Stimulated activated CD4-positive, alpha-beta T cell treated with anti-CD3 and anti-CD28 coated beads, Interleukin-2, amount 100 ng/mL, for 48 hours (primary cell): Measurements from ENCODE around the gene INTS2.
A peak's percentile ranks its signal among the peaks of the same experiment; 100 is the strongest.
"Not testable (repeated sequence)": the region's sequence is repeated elsewhere in the genome, so short reads cannot be mapped to it uniquely, and the experiment has no call there.

Source experiments
- DNase-seq, 2 donors: peaks; one replicate each; pipeline ENCODE4 v3.0.0-alpha.2; 2020

Gene INTS2

DNA sequence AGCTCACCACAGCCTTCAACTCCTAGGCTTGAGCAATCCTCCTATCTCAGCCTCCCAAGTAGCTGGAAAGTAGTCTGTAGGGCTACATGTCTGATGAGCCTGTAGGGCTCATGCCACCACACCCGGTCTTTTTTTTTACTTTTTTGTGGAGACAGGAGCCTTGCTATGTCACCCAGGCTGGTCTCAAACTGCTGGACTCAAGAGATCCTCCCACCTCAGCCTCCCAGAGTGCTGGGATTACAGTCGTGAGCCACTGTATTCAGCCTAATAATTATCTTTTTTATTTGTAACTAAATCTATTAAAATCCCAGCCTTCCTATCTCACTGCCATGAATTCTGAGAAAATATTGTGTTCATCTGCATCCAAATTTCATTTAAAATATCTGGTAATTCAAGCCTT is 79.5 kb downstream of the INTS2 start:
- no peak for DNase-seq

DNA sequence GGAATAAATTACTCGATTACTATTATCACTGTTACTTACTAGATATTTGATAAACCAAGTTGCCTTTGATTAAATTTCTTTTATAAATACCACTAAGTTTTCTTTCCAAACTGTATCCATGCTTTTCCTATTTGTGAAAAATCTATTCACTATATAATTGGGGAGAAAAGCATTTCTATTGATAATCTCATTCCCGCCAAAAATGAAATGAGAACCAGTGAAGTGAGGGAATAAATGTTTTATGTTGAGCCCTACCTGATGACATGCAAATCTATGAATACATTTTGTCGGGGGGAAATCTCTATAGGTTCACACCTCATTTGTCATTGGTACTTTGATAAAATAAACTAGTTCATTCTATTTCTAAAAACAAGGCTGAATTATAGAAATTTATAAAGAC is 80.1 kb downstream of the INTS2 start:
- DNase-seq: no peak

DNA sequence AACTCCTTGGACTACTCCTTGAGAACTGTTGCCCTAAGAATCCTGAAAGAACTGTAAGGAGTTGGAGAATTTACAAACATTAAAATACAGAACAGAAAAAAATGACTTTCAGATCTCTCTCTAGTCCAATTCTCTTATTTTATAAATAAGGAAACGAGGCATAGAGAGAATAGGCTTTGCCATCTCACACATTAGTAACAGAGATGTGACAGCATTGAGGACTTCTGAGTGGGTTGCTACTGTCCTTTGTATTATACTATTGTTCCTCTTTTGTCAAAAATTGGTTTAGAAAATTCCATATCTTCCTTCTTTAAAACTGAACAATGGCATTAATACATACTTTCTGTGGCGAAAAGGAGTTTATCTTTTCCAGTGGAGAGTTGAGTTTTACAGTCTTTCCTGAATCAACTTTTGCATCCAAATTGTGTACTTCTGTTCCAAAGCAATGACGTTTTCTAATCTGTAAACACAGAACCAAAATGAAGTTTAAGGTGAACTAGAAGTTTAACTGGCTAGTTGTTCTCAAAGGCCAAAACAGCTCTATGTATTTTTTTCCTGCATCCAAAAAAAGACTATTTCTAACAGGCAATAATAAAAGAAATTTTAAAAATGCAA is 80.9 kb downstream of the INTS2 start:
- no peak for DNase-seq

DNA sequence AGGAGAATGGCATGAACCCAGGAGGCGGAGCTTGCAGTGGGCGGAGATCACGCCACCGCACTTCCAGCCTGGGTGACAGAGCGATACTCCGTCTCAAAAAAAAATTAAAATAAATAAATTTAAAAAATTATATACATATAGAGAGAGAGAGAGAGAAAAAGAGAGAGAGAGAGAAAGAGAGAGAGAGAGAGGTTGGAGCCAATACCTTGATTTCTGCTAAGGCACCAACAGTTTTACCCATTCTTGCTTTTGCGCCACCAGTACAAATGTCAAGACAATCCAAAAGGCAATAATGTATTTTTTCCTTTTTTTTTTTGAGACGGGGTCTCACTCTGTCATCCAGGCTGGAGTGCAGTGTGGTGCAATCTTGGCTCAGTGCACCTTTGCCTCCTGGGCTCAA is 81.7 kb downstream of the INTS2 start:
- no peak for DNase-seq

DNA sequence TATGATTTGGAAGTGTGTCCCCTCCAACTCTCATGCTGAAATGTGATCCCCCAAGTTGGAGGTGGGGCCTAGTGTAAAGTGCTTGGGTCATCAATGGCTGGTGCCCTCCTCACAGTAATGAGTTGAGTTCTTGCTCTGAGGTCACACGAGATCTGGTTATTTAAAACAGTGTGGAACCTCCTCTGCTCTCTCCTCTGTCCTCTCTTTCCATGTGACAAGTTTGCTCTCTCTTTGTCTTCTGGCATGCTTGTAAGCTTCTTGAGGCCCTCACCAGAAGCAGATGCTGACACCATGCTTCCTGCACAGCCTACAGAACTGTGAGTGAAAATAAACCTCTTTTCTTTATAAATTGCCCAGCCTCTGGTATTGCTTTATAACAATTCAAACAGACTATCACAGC is 84.3 kb downstream of the INTS2 start:
- DNase-seq: no peak

DNA sequence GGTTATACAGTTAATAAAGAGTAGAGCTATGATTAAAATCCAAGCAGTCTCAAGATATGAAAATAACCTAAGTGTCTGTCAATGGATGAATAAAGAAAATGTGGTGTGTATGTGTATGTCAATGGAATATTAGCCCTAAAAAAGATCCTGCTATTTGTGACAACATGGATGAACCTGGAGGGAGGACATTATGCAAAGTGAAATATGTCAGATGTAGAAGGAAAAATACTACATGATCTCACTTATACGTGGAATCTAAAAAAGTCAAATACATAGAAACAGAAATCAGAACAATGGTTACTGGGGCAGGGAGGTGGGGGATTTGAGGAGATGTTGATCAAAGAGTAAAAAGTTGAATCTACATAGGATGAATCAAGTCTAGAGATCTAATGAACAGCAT is 84.9 kb downstream of the INTS2 start:
- no peak for DNase-seq

DNA sequence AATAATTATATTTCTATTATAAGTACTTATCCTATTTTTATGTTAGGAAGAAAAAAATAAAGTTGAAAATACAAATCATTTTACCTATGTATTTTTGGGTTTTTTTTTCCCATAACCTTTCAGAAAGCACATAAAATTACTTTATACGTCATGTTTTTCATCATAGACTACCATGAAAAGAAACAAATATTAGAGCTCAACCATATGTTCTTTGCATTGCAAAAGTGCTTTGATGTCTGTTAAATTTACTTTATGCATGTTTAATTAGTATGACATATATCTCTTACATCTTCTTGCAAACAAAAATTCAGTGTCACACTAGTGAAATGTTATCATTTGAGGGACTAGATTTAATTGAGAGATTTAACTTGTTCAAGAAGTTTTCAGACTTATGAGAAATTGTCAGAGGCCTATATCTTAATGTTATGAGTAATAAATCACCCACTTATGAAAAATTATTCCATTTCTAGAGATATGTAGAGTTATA is 88.4 kb downstream of the INTS2 start:
- no peak for DNase-seq

DNA sequence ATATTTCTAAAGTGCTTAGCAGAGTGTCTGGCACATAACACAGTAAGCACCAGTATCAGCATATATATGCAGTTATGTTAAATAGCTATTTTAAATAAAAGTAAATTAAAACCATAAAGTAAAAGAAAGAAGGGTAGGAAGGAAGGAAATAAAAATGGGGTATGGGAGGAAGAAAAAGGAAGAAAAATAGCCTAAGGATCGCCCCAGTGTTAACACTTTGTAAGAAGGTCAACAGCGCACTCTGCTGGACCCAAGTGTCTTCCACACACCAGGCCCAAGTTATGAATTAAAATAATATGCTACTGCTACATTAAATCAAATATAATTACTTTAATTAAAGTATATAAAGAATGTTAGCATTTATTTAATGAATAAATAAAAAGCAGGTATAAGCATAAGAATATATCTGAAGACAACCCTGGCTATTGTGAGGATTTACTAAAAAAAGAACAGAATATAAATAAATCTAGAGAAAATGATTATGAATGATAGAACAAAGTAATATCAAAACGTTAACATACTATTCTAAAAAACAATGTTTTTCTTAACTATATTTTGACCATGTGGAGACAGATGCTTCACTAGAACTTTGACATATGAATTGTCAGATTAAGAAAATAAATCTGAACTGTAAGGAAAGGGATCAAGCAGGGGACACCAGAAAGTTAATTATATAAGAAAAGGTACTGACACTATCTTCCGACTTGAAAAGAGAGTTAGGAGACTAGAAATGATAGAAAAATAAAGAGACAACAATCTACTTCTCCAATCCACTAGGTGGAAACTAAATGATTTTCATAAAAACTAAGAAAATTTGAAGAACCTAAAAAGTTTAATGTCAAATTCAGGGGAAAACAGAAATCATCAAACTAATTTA is 90.4 kb downstream of the INTS2 start:
- DNase-seq: peak; percentile 27 to 37

DNA sequence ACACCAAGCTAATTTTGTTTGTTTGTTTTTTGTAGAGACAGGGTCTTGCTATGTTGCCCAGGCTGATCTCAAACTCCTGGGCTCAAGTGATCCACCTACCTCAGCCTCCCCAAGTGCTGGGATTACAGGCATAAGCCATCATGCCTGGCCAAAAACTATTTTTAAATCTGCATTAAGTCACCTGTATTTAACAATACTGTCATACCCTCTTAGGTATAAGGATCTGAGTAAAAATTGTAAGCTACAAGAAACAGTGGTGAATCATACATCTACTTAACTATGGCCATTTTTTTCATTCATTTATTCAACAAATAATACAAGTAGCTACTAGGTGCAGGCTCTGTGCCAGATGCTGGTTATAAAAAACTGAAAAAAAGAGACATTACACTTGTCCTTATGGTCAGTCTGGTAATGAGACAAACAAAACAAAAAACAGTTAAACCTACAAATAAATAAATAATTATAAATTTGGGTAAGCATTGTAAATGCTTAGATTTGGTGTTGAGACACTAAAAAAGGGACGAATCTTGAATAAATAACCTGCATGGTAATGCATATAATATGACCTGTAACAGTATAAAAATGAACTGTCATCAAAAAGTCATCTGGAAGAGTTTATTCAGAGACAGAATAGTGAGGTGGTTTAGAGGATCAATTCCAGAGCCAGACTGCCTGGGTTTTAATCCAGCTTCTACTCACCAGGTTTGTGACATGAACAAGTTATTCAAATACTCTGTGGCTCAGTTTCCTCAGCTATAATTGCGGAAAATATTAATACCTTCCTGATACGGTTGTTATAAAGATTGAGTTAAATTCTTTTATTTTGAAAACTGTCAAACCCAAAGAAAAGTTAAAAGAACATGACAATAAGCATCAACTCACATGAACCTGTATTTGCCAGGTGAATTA is 91.3 kb downstream of the INTS2 start:
- no peak for DNase-seq

DNA sequence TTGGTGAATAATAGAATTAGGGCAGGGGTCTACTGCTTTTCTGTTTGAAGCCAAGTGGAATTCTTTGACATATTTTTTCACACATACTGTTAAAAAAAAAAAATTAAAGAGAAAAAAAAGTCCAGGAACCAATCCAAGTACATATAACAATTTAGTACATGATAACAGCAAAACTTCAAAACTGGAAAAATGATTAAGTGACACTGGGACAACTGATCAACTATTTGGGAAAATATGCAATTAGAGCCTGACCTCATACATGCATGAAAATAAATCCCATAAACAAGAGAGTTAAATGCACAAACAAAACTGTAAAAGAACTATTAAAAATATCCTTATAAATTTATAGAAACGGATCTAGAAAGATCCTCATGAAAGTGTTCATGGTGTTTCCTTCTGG is 92.2 kb downstream of the INTS2 start:
- DNase-seq: no peak

DNA sequence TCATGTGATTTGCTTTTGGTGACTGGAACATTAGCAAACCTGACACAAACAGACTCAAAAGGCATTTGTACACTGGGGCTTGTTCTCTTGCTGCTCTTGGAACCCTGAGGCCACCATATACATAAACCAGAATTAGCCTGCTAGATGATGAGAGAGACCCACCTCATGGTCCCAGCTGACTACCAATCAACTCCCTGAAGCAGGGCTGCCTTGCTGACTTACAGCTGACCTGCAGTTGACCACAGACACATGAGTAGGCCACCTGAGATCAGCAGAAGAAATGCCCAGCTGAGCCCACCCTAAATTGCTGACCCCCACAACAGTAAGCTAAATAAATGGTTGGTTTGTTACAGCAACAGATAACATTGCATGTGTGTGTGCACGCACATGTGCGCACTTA is 93.2 kb downstream of the INTS2 start:
- DNase-seq: no peak

DNA sequence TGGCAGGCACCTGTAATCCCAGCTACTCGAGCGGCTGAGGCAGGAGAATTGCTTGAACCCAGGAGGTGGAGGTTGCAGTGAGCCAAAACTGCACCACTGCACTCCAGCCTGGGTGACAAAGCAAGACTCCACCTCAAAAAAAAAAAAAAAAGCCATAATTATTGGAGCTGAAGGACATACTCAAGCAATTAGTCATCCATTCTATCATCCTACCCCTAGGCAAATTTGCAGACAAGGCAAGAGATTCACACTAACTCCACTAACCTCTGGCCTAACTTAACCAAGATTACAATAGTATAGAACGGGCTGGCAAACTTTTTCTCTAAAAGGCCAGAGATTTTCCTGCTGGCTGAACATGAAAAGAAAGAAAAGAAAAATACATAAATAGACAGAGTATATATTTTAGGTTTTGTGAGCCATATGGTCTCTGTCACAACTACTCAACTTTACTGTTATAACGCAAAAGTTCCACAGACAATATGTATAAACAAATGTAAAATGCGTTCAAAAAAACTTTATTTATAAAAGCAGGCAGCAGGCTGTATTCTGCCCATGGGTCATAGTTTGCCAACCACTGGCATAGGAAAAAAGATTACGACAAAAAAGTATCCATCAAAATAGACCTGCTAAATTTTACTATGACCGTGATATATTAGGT is 94.1 kb downstream of the INTS2 start:
- DNase-seq: no peak

DNA sequence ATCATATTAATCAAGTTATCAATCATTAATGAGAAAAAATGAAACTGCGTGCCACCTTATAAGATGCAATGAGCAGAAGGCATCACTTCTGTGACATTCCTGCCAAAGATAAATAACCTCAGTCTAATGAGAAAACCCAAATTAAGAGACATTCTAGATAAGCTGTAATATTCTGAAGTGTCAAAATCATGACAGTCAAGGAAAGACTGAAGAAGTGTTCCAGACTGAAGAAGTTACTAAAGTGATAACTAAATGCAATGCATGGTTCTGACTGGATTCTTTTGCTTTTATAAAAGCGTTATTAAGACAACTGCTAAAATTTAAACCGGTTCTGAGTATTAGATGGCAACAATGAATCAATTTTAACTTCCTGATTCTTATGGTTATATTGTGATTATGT is 95.3 kb downstream of the INTS2 start:
- DNase-seq: no peak

DNA sequence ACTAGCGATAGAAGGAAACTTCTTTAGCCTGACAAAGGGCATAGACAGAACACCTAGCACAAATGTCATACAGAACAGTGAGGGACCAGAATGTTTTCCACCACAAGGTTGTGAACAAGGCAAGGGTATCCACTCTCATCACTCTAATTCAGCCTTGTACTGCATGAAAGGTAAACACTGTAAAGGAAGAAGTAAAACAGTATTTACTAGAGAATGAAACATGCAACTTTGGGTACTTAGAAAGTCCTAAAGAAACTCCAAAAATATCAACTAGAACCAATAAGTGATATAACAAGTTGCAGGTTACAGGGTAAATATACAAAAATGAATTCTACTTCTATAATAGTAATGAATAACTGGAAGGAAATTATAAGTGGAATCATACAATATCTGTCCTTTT is 96.7 kb downstream of the INTS2 start:
- no peak for DNase-seq

DNA sequence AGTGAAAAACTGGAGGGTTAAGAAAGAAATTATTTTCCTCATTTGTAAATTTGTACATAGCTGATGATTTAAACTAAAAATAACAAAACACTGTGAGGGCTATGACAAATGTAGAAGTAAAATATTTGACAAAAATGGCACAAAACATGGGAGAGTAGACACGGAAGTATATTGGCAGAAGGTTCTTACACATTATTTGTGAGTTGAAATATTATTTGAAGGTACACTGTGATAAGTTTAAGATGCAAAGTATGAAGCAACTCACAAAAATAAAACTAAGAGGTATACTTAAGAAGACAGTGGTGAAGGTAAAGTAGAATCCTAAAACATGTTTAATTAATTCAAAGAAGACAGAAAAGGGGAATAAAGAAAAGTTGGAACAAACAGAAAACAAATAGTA is 99.1 kb downstream of the INTS2 start:
- no peak for DNase-seq

DNA sequence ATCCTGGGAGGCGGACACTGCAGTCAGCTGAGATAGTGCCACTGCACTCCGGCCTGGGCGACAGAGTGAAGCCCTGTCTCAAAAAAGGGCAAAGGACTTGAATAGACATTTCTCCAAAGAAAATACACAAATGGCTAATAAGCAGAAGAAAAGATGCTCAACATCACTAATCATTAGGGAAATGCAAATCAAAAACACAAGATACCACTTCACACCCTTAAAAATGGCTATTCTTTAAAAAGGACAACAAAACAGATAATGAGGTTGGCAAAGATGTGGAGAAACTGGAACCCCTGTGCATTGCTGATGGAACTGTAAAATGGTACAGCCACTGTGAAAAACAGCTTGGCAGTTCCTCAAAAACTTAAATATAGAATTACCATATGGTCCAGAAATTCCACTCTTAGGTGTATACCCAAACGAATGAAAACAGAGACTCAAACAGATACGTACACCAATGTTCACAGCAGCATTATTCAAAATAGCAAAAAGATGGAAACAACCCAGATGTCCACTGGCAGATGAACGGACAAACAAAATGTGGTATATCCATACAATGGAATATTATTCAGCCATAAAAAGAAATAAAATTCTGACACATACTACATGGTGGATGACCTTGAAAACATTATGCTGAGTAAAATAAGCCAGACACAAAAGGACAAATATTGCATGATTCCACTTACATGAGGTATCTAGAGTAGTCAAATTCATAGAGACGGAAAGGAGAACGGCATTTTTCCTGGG is 100.0 kb downstream of the INTS2 start:
- no peak for DNase-seq

DNA sequence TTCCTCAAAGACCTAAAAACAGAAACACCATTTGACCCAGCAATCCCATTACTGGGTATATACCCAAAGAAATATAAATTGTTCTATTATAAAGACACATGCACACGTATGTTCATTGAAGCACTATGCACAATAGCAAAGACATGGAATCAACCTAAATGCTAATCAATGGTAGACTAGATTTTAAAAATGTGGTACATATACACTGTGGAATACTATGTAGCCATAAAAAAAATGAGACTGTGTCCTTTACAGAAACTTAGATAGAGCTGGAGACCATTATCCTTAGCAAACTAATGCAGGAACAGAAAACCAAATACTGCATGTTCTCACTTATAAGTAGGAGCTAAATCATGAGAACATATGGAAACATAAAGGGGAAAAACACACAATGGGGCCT is 100.9 kb downstream of the INTS2 start:
- DNase-seq: not testable (repeated sequence)

DNA sequence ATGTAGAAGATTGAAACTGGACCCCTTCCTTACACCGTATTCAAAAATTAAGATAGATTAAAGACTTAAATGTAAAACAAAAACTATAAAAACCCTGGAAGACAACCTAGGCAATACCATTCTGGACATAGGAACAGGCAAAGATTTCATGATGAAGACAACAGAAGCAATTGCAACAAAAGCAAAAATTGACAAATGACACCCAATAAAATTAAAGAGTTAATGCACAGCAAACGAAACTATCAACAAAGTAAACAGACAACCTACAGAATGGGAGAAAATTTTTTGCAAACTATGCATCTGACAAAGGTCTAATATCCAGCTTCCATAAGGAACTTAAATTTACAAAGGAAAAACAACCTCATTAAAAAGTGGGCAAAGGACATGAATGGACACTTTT is 101.6 kb downstream of the INTS2 start:
- DNase-seq: not testable (repeated sequence)

DNA sequence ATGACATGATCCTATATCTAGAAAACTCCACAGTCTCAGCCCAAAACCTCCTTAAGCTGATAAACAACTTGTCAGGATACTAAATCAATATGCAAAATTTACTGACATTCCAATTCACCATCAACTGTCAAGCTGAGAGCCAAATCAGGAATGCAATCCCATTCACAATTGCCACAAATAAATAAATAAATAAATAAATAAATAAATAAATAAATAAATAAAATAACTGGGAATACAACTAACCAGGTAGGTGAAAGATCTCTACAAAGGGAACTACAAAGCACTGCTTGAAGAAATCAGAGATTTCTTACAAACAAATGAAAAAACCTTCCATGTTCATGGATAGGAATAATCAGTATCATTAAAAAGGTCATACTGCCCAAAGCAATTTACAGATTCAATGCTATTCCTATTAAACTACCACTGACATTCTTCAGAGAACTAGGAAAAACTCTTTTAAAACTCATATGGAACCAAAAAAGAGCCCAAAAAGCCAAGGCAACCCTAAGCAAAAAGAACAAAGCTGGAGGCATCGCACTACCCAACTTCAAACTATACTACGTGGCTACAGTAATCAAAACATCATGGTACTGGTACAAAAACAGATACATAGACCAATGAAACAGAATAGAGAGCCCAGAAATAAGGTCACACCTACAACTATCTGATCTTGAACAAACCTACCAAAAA is 102.2 kb downstream of the INTS2 start:
- DNase-seq: no peak

DNA sequence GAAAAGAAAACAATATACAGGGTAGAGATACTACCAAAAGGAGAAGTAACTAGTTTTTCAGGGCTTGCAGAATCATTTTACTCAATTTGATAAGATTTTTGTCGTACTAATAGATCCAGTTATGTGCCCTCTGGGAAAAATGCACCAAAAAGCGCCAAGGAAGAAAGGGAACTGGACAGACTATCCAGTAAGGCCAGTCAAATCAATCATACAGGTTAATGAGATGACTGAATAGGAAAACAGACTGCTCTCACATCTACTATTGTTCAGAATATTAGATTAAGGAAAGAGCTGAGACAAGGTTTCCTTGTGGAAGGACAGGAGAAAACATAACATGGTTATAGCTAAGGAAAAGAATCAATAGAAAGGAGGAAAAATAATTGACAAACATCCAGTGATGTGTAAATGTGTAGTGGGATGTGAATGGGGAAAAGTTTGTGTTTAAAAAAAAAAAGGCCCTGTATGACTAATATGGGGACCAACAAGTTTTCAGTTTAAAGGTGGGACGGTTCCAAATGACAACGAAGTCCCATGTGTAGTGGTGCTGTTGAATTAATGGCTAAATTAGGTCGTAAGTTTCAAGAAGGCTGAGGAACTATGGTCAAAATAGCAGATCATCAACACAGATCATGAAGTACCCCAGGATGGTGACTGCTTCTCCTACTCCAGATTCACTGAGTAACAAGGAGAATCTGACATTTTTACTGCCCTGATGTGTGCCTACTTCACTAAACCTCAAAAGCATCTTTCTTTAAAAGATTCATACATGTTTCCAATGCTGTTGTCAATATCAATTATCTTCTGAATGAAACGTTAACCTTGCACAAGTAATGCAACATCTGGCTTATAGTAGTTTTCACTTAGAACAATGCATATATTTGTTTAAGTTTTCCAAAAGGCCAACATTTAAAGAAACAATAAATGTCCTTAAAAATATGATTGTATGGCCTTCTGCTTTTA is 105.2 kb downstream of the INTS2 start:
- no peak for DNase-seq
